Stimulated activated CD4-positive, alpha-beta T cell treated with anti-CD3 and anti-CD28 coated beads, Interleukin-2, amount 100 ng/mL, for 24 hours (primary cell): ENCODE measurements around the gene CRIM1.
"Not testable (repeated sequence)": the region's sequence is repeated elsewhere in the genome, so short reads cannot be mapped to it uniquely, and the experiment has no call there.

ENCODE experiments used
- DNase-seq, 2 donors: peaks; one replicate each; pipeline ENCODE4 v3.0.0-alpha.2; 2020

The CRIM1 gene

DNA sequence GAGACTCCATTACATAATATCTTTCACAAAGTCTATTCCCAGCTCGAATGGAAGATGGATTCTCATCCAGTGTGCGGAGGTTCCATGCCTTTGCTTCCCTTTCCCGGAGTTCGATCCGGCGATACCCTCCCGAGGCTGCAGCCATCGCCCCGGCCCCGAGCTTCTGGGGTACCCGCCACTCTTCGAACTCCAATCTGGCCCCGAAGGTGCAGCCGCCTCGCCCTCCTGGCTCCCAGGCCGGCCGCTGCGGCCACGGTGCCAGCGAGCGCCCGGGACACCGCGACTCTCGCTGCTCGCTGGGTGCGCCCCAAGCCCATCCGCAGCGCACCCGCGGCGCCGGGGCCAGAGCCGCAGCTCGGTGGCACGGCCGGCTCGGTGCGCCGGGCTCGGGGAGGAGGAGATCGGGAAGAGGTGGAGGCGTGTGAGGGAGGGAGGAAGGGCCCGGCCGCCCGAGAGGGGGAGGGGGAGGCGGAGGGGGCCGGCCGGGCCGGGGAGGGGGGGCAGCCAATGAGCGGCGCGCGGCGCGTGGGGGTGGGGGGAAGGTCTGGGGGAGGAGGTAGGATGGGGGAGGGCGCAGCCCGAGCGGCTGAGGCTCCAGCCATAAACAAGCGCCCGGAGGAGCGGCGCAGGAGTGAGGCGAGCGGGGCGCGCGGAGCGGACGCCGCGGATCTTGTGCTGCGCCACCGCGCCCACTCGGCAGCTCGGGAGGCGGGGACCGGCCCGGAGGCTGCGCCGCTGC, at the start of gene CRIM1:
CRIM1 (plus strand) TSS at position 628 of the 739 bp plus-strand sequence. CDS start 515 bp downstream, outside the sequence.
- peak; percentile 53 to 64 for DNase-seq

GRCh38 chr2:36307441-36307840, 48.1 kb upstream of the CRIM1 start:
- no peak for DNase-seq

DNA sequence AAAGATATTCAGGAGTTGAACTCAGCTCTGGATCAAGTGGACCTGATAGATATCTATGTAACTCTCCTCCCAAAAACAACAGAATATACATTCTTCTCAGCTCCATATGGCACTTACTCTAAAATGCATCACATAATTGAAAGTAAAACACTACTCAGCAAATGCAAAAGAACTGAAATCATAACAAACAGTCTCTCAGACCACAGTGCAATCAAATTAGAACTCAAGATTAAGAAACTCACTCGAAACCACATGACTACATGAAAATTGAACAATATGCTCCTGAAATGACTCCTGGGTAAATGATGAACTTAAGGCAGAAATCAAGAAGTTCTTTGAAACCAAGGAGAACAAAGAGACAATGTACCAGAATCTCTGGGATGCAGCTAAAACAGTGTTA, 45.1 kb upstream of the CRIM1 start:
- not testable (repeated sequence) for DNase-seq

DNA sequence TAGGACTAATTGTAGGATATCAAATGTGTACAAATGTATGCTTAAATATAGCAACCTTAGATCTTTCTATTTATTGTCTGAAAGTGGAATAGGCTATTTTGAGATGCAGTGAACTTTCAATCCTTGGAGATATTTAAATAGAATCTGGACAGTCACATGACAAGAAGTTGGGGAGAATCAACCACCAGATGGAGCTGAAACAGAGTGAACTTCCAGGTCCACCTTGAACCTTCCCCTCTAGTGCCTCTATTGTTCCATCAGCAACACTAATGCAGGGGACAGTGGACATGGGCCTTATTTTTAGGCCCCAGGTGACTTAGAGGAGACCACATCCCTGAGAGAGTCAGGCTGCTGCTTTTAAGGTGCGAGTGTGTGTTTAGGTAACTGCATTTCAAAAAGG, 37.0 kb upstream of the CRIM1 start:
- no peak for DNase-seq

- no peak for DNase-seq
Observed at GRCh38 chr2:36322108-36322507, 33.5 kb upstream of the CRIM1 start.

- DNase-seq: no peak
Observed at GRCh38 chr2:36326286-36326685, 29.3 kb upstream of the CRIM1 start.

- no peak for DNase-seq
Observed at GRCh38 chr2:36329251-36329650, 26.3 kb upstream of the CRIM1 start.

GRCh38 chr2:36329746-36330472, 25.7 kb upstream of the CRIM1 start:
- no peak for DNase-seq

- DNase-seq: no peak
Observed at GRCh38 chr2:36330473-36331395, 24.8 kb upstream of the CRIM1 start.

- no peak for DNase-seq
Observed at GRCh38 chr2:36333350-36334012, 22.1 kb upstream of the CRIM1 start.

DNA sequence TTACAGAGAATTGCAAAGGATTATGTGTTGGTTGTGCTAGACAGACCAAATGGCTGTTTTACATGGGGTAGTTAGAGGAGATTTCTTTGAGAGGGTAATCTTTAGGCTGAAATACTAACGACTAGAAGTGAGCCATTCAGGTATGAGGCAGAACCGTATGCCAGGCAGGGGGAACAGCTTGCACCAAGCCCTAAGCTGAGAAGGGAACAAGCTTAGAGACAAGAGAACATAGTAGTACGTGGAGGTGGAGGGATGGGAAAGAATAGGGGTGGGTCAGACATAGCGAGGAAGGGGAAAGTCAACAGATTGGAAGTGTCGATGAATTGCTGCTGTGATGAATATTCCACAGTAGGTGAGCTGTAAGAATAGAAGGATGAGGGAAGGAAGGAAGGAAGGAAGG, 20.0 kb upstream of the CRIM1 start:
- no peak for DNase-seq

- no peak for DNase-seq
Observed at GRCh38 chr2:36336321-36336720, 19.3 kb upstream of the CRIM1 start.

- no peak for DNase-seq
Observed at GRCh38 chr2:36337354-36337753, 18.2 kb upstream of the CRIM1 start.

- no peak for DNase-seq
Observed at GRCh38 chr2:36338124-36338826, 17.3 kb upstream of the CRIM1 start.

DNA sequence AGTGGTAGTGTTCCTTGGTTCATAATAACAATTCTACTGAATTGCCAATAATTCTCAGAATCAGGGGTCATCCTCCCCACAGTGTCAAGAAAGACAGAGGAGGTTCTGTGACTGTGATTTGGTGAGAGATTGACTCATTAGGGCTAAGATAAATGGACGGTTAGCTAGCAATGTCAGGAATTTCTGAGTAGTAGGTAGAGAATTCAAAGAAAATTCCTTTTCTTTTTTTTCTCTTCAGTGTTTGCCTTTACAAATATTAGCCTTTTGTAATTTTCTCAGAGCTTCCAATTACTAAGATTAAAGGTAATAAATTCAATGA, 16.8 kb upstream of the CRIM1 start:
- DNase-seq: no peak

DNA sequence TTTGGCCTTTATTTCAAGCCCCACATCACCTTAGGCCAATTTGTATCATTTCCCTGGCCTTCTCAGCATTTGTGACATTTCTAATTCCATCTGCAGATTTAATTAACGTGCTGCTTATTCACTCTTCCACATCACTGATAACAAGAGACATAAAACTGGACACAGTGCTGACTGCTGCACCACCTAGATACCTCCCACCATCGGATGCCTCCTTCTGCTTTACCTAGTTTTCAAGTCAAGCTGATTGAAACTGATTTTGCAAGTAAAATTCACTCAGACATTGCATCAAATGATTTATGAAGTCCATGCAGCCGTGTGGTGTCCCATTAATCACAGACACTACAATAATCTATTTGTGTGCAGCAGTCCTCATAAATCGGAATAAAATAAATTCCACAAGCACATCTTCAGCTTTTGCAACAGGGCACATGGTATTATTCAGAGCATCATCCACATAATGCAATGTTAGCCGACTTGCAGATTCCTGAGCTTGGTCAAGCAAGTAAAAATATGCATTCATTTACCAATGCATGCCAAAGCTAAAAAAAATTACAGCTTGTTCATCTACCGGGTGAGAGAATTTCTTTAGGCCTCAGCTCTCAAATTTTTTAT, 15.9 kb upstream of the CRIM1 start:
- DNase-seq: no peak

GRCh38 chr2:36343606-36344005, 12.0 kb upstream of the CRIM1 start:
- DNase-seq: no peak

DNA sequence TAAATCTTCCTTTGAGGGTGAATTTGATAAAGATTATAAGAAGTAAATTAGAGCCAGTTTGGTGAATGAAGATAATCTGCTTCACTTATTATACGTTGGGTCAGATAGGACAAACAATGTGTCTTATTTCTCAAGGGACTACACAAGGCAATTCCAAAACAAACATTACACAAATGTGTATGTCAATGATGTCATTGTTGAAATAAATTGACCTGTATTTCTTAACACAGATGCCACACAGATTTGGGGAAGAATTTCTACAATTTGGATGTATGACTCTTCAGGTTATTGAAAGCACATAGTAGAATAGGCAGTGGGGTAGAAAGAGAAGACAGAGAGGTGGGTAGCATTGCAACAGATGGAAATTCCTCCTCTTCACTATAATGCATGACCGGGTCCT, 6.9 kb upstream of the CRIM1 start:
- DNase-seq: no peak

GRCh38 chr2:36351291-36351690, 4.3 kb upstream of the CRIM1 start:
- DNase-seq: no peak

- no peak for DNase-seq
Observed at GRCh38 chr2:36351736-36352349, 3.7 kb upstream of the CRIM1 start.

DNA sequence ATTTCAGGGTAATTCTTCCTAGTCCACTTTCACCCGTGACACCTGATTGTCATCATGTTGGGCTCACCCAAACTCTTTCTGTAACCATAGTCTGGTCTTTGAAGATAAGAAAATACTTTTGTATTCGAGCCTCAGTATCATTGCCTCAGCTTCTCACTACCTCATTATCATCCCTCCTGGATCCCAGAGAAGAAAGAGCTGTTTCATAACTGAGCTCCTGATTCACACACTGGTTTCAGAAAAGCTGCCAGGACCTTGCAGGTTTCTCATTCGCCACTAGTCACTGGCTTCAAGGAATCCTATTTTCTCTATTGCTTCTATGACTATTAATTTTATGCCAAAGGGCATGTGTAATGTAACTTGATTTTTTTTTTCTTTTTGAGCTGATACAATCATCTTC, 2.9 kb upstream of the CRIM1 start:
- no peak for DNase-seq

- DNase-seq: no peak
Observed at GRCh38 chr2:36354811-36355150, 797 bp upstream of the CRIM1 start.
